GM19467 (cell line): ENCODE data around the gene CCR7.
"Not testable (repeated sequence)": the region's sequence is repeated elsewhere in the genome, so short reads cannot be mapped to it uniquely, and the experiment has no call there.

Experiments
- ATAC-seq: cut with Tn5 transposase; IDR thresholded peaks from one replicate; pipeline ENCODE4 v1.9.1; 2021; ENCODE audit warnings: mild to moderate bottlenecking, moderate library complexity; ENCODE audit not compliant: unreplicated experiment

The CCR7 gene

GRCh38 chr17:40552806-40553693 is 12.2 kb downstream of the CCR7 start:
- no peak for ATAC-seq

GRCh38 chr17:40551879-40552768 is 13.1 kb downstream of the CCR7 start:
- no peak for ATAC-seq

- no peak for ATAC-seq
Measured at GRCh38 chr17:40551091-40551878, 14.0 kb downstream of the CCR7 start.

GRCh38 chr17:40550608-40551007 is 14.7 kb downstream of the CCR7 start:
- ATAC-seq = no peak

GRCh38 chr17:40548982-40549685 is 16.1 kb downstream of the CCR7 start:
- no peak for ATAC-seq

GRCh38 chr17:40548491-40548981 is 16.7 kb downstream of the CCR7 start:
- ATAC-seq = no peak

GRCh38 chr17:40547785-40548478 is 17.3 kb downstream of the CCR7 start:
- no peak for ATAC-seq

- no peak for ATAC-seq
Measured at GRCh38 chr17:40547079-40547784, 18.0 kb downstream of the CCR7 start.

- ATAC-seq = not testable (repeated sequence)
Measured at GRCh38 chr17:40546497-40546896, 18.8 kb downstream of the CCR7 start.

GRCh38 chr17:40545660-40546059 is 19.6 kb downstream of the CCR7 start:
- ATAC-seq = no peak

GRCh38 chr17:40542558-40543411 is 22.5 kb downstream of the CCR7 start:
- ATAC-seq = no peak

GRCh38 chr17:40541873-40542557 is 23.3 kb downstream of the CCR7 start:
- no peak for ATAC-seq

GRCh38 chr17:40541060-40541872 is 24.0 kb downstream of the CCR7 start:
- no peak for ATAC-seq

- ATAC-seq = no peak
Measured at GRCh38 chr17:40540448-40540847, 24.8 kb downstream of the CCR7 start.

- ATAC-seq = no peak
Measured at GRCh38 chr17:40539711-40540411, 25.4 kb downstream of the CCR7 start.
